Posterior vena cava (tissue), 2 donors: Measurements from ENCODE around the gene NOXO1. TPM values are rescaled to one million over a fixed set of nuclear protein-coding genes. Genes with fewer than 3 reads are reported as not detected.

ENCODE experiments used
- DNase-seq: peaks from one replicate; pipeline ENCODE4 v3.0.0-alpha.2; 2020; ENCODE audit warnings: low spot score
- intact Hi-C, 2 donors: fragments of 100-400 bp; cut with DNase I; formaldehyde crosslinking; loops; one replicate each; pipeline versions ENCODE4 v1.14.1 to v1.14.2; 2022 to 2023
- long read RNA-seq, 2 donors: library from polyadenylated mRNA; unstranded; transcript quantifications; one replicate each; pipeline ENCODE4 v2.0.0, GENCODE V29; 2020 to 2021
- total RNA-seq, 2 donors: library from RNA; stranded (reverse); fragmentation: NEBNext Ultra II Directional; extraction: Animal tissue kit (Norgen Biotek cat#: 25700); gene quantifications; one replicate each; pipeline ENCODE4 v1.2.1, GENCODE V29; 2021
- donor health status: DM: yes; HTN: yes; CAD: no.
- donor health status: DM: yes; HTN: yes; CAD: no.

The NOXO1 gene, protein sequence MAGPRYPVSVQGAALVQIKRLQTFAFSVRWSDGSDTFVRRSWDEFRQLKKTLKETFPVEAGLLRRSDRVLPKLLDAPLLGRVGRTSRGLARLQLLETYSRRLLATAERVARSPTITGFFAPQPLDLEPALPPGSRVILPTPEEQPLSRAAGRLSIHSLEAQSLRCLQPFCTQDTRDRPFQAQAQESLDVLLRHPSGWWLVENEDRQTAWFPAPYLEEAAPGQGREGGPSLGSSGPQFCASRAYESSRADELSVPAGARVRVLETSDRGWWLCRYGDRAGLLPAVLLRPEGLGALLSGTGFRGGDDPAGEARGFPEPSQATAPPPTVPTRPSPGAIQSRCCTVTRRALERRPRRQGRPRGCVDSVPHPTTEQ
- total RNA-seq: not detected
- long read RNA-seq, donor 1: 0 reads
- long read RNA-seq, donor 2: 0 reads

DNA sequence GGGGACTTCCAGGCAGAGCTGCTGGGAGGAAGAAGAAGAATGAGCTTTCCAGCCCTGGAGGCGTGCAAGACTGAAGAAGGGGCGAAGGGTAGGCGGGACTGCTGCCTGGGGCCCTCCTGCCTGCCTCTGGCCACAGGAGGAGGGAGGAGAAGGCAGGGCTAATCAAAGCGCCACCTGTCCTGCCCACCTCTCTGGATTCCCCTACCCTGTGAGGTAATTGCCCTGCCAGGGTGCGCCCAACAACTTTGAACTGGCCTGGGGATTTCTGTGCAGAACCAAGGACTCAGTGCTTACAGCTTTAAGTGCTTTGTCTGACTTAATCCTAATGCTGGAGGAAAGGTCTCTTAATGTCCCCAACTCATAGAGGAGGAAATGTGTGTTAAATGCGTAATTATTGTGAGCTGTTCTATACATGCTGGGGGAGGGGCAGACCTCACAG is at the start of gene NOXO1:
NOXO1 (minus strand) TSS at position 72 of the 439 bp plus-strand sequence. CDS start 290 bp downstream, outside the sequence.
- intact Hi-C loops: no loop called here
- no peak for DNase-seq

DNA sequence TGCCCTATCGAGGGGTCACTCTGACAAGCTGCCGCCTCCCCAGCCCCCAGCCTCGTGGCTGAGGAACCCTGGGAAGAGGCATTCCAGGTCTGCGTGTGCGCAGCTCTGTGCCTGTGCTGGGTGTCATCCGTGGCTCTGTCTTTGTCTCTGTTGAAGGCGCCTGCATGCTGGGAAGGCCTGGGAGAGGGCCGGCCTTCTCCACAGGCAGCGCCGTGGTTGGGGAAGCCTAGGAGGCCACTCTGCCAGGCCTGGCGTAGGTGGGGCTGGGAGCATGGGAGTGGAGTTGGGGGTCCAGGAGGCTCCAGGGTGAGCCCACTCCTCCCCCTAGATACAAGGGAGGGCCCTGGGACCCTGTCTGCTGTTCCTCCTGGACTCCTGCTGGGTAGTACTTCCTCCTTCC is 48.8 kb upstream of the NOXO1 start:
- intact Hi-C loops: loop anchor here in 1 of 2 donors (10.0 kb wide), 1 partner anchor 65 kb away; no protein-coding TSS in a partner anchor
- DNase-seq: no peak

DNA sequence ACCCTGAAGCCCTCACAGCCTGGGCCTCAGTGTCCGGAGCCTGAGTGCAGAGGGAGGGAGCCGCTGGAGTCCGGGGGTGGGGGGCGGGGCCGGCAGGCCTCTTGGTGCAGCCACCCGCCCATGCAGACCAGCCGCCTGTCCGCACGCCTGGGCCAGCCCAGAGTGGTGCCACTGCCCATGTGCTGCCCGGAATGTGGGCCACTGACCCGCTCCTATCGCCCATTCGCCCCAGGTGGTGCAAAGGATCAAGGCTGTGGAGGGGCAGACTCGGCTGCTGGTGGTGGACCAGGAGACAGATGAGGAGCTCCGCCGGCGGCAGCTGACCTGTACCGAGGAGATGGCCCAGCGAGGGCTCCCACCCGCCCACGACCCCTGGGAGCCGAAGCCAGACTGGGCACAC is 48.1 kb upstream of the NOXO1 start:
- no peak for DNase-seq
- intact Hi-C loops: no loop called here

DNA sequence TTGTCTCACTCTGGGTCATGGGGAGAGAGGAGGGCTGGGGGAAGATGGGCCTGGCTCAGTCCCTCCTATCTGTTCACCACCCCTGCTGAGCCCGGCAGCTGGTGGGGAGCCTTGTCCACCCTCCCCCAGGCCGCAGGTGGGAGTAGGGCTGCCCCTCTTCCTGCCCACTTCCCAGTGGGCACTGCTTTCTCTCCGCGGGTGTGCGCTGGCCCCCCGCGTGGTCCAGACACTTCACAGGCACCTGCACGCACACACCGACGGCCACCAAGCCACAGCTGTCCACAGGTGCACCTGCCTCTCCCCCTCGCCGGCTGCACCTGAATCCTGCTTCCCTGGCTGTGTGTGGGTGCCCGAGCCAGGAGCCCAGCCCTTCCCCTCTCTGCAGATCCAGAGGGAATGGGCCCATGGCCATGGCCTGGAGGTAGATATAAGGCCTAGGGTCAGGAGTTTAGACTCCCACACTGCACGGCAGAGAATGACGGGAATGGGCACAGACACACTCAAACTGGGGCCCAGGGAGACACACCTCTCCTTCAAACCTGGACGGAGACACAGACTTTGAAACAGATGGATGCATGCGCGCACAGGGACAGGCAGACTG is 47.5 kb upstream of the NOXO1 start:
- intact Hi-C loops: no loop called here
- no peak for DNase-seq

DNA sequence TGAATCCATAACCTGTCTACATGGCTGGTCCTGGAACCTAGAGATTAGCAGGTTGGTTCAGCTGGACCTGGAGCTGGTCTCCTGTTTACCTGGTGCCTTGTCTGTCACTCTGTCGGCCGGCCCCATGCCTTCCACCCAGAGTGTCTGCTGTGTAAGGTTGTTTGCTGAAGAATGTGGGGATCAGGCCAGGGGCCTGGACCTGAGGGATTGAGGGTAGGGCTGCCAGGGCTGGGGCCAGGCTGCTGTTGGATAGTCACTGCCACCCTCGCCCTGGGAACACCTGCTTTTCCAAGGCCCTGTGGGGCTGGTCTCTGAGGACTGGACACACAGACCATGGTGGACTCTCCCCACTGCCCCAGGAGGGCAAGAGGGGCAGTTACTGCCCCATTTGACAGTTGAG is 46.9 kb upstream of the NOXO1 start:
- intact Hi-C loops: no loop called here

DNA sequence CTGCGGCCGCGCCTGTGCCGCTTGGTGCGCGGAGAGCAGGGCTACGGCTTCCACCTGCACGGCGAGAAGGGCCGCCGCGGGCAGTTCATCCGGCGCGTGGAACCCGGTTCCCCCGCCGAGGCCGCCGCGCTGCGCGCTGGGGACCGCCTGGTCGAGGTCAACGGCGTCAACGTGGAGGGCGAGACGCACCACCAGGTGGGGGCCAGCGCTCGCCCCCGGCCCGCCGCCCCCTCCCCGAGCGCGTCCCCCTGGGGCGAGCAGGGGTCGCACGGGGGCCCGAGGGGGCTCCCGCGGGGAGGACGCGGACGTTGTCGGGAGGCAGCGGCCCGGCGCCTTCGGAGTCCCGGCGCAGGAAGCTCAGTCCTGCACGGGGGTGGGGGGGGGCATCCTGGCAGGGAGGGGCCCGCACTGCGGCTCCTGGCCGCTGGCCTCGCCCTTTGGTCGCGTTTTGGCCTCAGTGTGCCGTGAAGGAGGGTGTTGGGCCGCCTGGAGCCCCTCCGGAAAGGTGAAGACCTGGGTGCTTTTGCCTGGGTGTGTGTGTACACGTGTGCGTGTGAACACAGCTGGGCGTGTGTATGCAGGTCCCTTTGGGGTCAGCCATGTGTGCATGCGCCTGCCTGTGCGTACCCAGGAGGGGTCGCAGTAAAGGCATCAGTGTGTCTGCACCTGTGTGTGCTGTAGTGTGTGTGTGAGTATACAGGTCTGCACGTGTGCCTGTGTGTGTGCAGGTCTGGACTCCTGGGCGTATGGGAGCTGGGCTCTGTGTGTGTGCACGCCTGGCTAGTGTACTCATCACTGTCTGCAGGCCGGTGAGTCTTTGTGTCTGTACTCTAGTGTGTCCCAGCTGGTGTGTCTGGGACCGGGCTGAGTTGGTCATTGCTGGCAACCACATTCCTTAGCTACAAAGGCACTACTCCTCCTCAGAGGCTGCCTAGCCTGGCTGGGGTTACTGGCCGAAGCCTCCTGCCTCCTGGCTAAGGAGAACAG is 46.0 kb upstream of the NOXO1 start:
- no peak for DNase-seq
- intact Hi-C loops: no loop called here

More for the DNA sequence above, 46.9 kb upstream of the NOXO1 start:
- no peak for DNase-seq

DNA sequence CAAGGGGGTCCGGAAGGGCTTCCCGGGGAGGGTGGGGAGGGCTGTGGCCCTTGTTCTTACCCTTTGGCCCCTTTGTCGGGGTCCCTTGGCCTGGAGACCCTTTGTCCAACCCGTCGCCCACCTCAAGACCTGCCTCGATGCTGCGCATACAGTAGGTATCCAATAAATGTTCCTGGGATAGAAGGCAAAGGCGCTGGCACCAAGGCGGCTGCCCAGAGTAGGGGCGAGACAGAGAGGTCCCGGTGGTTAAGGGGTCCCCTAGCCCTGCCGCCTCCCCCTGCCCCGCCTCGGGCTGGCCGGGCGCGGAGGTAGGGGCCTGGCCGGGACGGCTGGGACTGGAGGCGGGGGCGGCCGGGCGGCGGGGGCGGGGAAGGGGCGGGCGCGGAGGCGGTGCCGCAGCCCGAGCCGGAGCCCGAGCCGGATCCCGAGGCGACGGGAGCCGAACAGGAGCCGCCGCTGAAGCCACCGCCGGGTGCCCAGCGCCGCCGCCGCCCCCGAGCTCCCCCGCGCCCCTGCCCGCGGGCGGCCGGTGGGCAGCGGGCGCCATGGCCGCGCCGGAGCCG is 45.3 kb upstream of the NOXO1 start, which contains the start of gene NHERF2:
NHERF2 (plus strand) TSS at position 442 of the 563 bp plus-strand sequence; CDS start at position 546, 104 bp downstream.
- intact Hi-C loops: no loop called here
- no peak for DNase-seq

DNA sequence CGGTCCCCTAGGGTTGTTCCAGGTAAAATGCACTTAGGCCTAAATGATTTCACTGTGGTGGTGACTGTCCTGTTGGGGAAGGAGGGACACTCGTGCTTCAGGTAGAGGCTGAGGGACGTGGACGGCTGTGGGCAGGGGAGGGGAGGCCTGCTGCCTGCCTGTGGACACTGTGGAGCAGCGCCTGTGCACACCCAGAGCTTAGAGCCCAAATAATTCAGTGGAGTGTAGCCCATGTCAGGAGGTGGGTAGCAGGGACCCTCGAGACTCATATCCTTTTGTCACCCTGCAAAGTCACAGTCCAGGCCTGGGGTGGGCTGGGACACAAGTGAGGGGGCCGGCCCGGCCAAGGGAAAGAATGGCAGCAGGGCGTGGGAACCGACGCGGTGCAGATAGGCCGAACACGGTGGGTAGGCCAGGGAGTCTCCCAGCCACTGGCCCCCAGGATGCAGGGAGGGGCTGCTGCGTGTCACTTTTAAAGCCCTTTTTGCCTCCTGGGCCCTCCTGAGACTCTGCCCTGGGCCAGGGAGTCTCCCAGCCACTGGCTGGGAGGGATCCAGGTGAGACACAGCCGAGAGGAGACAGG is 44.7 kb upstream of the NOXO1 start:
- intact Hi-C loops: no loop called here
- DNase-seq: no peak

DNA sequence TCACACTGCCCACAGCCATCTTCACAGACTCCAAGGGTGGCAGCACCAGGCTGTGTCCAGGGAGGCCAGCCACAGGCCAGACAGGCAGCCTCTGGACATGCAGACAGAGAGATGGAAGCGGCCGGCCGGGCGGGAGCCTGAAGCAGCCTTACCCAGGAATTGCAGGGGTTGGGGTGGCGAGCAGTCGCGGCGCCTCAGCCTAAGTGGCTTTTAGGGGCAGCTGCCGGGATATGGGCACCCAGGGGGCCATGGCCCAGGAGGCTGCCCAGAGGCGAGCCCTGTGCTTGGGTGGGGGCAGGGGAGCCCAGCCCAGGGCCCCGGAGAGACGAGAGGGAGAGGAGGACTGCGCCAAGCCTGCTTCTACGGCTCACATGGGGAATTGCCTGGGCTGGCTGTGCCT is 44.0 kb upstream of the NOXO1 start:
- DNase-seq: no peak
- intact Hi-C loops: no loop called here

DNA sequence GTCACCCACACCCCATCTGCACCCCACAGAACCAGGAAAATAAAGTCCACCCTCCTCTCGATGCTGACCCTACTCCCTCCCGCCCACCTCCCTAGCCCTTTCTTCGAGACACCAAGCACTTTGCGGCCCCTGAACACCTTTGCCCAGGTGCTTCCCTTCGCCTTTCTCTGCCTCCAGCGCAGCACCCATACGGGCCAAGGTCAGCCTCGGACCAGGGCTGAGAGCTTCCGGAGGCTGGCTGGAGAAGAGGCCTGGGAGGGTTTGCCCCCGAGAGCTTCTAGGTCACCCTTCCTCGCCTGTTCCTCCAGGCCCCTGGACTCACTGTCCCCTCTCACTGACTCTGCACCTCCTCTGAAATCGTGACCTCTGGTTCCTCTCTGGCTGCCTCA is 42.8 kb upstream of the NOXO1 start:
- no peak for DNase-seq
- intact Hi-C loops: loop anchor here in 1 of 2 donors (5.0 kb wide), 1 partner anchor 123 kb away; the partner anchor contains the start of gene RAB26

DNA sequence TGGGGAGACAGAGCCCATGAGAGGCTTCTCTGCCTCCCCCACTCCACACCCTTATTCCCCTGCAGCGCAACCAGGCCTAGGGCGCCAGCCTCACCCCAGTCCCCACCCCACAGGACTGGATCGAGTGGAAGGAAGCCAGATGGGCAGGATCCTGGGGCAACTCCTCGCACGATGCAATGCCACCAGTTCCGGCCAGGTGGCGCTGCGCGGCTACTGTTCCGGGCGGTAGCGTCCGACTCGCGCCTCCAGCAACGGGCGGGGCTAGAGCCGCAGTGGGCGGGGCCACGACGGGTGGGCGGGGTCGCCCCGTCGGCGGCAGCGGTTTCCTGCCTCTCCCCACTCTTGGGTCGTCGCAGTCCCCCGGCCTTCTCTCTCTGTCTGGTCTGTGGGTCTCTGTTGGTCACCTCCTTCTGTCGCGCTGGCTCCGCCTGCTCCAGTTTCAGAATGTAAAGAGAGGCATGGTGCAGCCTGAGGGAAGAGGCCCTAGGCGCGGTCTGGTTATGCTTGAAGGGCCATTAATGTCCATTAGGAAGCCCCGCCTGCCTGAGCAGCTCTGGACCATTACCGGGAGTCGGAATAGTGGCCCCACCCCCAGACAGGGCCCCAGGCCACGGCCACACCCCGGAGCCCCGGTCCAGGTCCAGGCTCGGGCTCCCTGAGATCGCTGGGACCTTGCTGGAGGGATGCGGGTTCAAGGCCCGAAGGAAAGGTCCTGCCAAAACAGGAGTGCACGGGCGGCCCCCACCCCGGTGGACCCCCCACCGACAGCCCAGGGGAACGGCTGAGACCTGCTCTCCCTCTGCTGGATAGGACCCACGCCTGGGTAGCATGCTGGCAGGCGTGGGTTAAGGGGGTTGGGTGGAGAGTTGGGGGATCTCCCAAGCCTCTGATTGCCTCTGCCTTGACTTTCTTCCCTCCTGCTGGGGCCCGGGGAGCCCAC is 42.1 kb upstream of the NOXO1 start:
- peak; percentile 99 for DNase-seq
- intact Hi-C loops: loop anchor here in 1 of 2 donors (5.0 kb wide), 1 partner anchor 124 kb away; the partner anchor contains the start of gene RAB26

DNA sequence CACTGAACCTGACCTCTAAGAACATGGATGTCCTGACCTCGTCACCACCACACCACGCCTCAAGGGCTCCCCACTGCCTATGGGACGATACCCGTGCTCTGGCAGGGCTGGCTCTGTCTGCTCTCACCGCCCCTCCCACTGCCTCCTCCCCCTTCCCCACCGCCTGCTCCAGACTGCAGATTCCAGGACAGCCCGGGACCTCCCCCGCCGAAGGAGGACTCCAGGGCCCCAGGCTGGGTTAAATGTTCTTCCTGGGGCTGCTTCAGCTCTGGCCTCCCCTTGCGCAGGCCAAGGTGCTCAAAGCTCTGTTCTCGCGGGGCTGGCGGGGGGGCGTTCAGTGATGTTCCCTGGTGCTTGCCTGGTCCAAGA is 41.4 kb upstream of the NOXO1 start:
- intact Hi-C loops: loop anchor here in 1 of 2 donors (5.0 kb wide), 1 partner anchor 125 kb away; the partner anchor contains the start of gene RAB26
- no peak for DNase-seq

DNA sequence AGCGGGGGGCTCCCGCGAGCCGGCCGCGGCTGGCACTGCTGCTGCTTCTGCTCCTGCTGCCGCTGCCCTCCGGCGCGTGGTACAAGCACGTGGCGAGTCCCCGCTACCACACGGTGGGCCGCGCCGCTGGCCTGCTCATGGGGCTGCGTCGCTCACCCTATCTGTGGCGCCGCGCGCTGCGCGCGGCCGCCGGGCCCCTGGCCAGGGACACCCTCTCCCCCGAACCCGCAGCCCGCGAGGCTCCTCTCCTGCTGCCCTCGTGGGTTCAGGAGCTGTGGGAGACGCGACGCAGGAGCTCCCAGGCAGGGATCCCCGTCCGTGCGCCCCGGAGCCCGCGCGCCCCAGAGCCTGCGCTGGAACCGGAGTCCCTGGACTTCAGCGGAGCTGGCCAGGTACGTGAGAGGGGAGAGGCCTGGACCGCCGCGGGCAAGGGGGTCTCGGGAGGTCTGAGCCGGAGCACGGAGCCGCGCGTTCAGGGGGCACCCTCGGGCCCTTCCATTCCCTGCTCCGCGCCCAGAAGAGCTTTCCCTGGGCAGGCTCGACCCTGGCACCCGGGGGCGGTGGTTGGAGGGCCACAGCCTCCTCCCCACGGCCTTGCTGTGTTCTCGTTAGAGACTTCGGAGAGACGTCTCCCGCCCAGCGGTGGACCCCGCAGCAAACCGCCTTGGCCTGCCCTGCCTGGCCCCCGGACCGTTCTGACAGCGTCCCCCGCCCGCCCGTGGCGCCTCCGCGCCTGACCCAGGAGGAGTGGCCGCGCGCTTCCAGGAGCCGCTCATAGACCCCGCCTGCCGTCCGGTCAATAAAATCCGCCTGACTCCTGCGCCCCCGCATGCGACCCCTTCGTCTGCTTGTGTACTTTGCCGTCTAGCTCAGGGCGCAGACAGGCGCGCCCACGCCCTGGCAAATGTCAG is 38.9 kb upstream of the NOXO1 start:
- no peak for DNase-seq
- intact Hi-C loops: loop anchor here (5.0 kb wide), 2 partner anchors 127 to 132 kb away; partner anchors contain the start of gene RAB26 (in 1 of the 2)

DNA sequence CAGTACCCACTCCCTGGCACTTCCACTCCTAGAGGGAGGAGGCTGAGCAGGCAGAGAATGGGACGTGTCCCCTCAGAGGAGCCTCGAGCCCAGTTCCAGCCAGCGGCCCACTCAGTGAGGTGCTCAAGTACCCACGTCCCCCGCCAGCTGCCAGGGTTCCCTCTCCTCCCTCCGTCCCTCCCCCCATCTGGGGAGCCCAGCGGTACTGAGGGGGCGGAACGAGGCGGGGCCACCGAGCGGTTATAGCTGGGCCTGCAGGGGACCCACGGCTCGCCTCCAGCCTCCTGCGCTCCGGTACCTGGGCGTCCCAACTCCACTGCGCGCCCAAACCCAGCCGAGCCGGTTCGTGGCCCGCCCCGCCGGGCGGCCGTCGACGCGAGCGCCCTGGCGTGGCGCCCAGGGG is 38.2 kb upstream of the NOXO1 start, which contains the start of gene NPW:
NPW (plus strand) TSS at position 268 of the 403 bp plus-strand sequence.
- no peak for DNase-seq
- intact Hi-C loops: loop anchor here in 1 of 2 donors (5.0 kb wide), 1 partner anchor 133 kb away; no protein-coding TSS in a partner anchor

DNA sequence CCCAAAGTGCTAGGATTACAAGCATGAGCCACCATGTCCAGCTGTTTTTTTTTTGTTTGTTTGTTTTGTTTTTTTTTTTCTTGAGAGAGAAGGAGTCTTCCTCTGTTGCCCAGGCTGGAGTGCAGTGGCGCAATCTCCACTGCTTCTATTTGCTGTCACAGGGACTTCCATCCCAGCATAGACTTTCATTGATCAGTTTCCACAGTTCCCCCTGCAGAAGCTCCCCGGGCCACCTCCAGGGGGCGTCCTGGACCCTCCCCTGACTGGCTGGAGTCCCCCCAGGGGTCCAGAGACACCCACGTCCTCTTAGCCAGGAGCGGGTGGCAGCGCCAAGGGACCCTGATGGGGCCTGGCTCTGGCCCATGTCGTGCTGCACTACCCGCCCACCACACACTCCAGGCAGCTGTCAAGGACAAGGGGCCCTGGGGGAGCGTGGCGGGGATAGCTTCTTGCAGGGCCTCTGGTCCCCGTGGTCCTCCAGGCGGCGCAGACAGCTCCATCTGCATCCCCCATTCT is 35.2 kb upstream of the NOXO1 start:
- no peak for DNase-seq
- intact Hi-C loops: loop anchor here in 1 of 2 donors (5.0 kb wide), 1 partner anchor 136 kb away; no protein-coding TSS in a partner anchor

DNA sequence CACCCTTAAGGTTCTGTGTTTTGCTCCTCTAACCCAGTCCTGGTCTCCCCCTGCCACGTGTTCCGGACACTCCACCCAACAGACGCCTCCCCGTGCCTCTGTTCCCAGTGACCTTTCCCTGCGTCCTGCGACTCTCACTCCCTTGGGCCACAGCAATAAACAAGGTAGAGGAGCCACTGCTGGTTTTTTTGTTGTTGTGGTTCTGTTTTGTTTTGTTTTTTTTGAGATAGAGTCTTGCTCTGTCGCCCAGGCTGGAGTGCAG is 34.6 kb upstream of the NOXO1 start:
- intact Hi-C loops: loop anchor here in 1 of 2 donors (5.0 kb wide), 1 partner anchor 136 kb away; no protein-coding TSS in a partner anchor
- DNase-seq: no peak
